Liver (tissue), 9 donors: ENCODE measurements around the gene SP140L. TPM values are rescaled to one million over a fixed set of nuclear protein-coding genes. Genes with fewer than 3 reads are reported as not detected.

ENCODE experiments used
- DNase-seq: peaks from one replicate; pipeline ENCODE4 v3.0.0-alpha.2; 2017; ENCODE audit warnings: low spot score
- H3K27ac ChIP-seq, 2 donors: one replicate each; pipeline ENCODE4 v1.7.0; 2013; ENCODE audit warnings: inconsistent platforms in 2 of 2, low read length in 2 of 2, control low read depth in 1 of 2, low read depth in 1 of 2, mild to moderate bottlenecking in 1 of 2
- H3K27me3 ChIP-seq, 4 donors: one replicate each; pipeline versions ENCODE4 v1.6.1 to v1.7.0; 2013; ENCODE audit warnings: low read length in 3 of 4, inconsistent platforms in 1 of 4, mild to moderate bottlenecking in 1 of 4, moderate library complexity in 1 of 4; ENCODE audit not compliant: control insufficient read depth in 4 of 4, insufficient read depth in 4 of 4
- H3K36me3 ChIP-seq, 4 donors: one replicate each; pipeline versions ENCODE4 v1.6.1 to v1.7.0; 2013; ENCODE audit warnings: low read length in 3 of 4, mild to moderate bottlenecking in 3 of 4, low read depth in 1 of 4, moderate library complexity in 1 of 4; ENCODE audit not compliant: control insufficient read depth in 4 of 4, insufficient read depth in 3 of 4
- H3K4me1 ChIP-seq, 4 donors: one replicate each; pipeline versions ENCODE4 v1.6.1 to v1.7.0; 2013; ENCODE audit warnings: low read length in 3 of 4, mild to moderate bottlenecking in 3 of 4, moderate library complexity in 1 of 4; ENCODE audit not compliant: control insufficient read depth in 4 of 4, insufficient read depth in 4 of 4
- H3K4me3 ChIP-seq, 3 donors: one replicate each; pipeline versions ENCODE4 v1.6.1 to v1.7.0; 2013; ENCODE audit warnings: low read length in 3 of 3, control low read depth in 1 of 3, low read depth in 1 of 3, mild to moderate bottlenecking in 1 of 3
- H3K9ac ChIP-seq, 2 donors: one replicate each; pipeline ENCODE4 v1.7.0; 2013; ENCODE audit warnings: low read length in 2 of 2, mild to moderate bottlenecking in 2 of 2, moderate library complexity in 2 of 2, control low read depth in 1 of 2, low read depth in 1 of 2
- H3K9me3 ChIP-seq, 4 donors: one replicate each; pipeline versions ENCODE4 v1.6.1 to v1.7.0; 2013; ENCODE audit warnings: low read length in 3 of 4; ENCODE audit not compliant: control insufficient read depth in 4 of 4
- EGR1 ChIP-seq, 2 donors: IDR thresholded peaks; 2 replicates each; pipeline ENCODE4 v1.6.1; 2016 to 2018; ENCODE audit warnings: antibody characterized with exemption in 2 of 2, low read depth in 2 of 2
- FOXA1 ChIP-seq: IDR thresholded peaks from 2 replicates; pipeline ENCODE4 v1.6.1; 2016; ENCODE audit warnings: antibody characterized with exemption
- FOXA2 ChIP-seq: IDR thresholded peaks from 2 replicates; pipeline ENCODE4 v1.6.1; 2016; ENCODE audit warnings: antibody characterized with exemption
- GABPA ChIP-seq, 2 donors: IDR thresholded peaks in 1 of 2; conservative IDR thresholded peaks in 1 of 2; 2 replicates each; pipeline ENCODE4 v1.6.1; 2016; ENCODE audit warnings: antibody characterized with exemption in 2 of 2, mild to moderate bottlenecking in 1 of 2, moderate library complexity in 1 of 2
- HNF4A ChIP-seq, 2 donors: conservative IDR thresholded peaks; 2 replicates each; pipeline ENCODE4 v1.6.1; 2016; ENCODE audit warnings: antibody characterized with exemption in 2 of 2, mild to moderate bottlenecking in 2 of 2
- HNF4G ChIP-seq: IDR thresholded peaks from 2 replicates; pipeline ENCODE4 v1.6.1; 2016; ENCODE audit warnings: antibody characterized with exemption
- JUND ChIP-seq, 2 donors: IDR thresholded peaks; 2 replicates each; pipeline ENCODE4 v1.6.1; 2016; ENCODE audit warnings: antibody characterized with exemption in 2 of 2
- NR2F2 ChIP-seq: IDR thresholded peaks from 2 replicates; pipeline ENCODE4 v1.6.1; 2016; ENCODE audit warnings: antibody characterized with exemption
- RAD21 ChIP-seq, 2 donors: IDR thresholded peaks; 2 replicates each; pipeline ENCODE4 v1.6.1; 2016; ENCODE audit warnings: antibody characterized with exemption in 2 of 2, mild to moderate bottlenecking in 2 of 2
- RXRA ChIP-seq, 2 donors: IDR thresholded peaks; 2 replicates each; pipeline ENCODE4 v1.6.1; 2017 to 2018; ENCODE audit warnings: antibody characterized with exemption in 2 of 2, mild to moderate bottlenecking in 1 of 2
- SP1 ChIP-seq: IDR thresholded peaks from 2 replicates; pipeline ENCODE4 v1.6.1; 2018; ENCODE audit warnings: antibody characterized with exemption, mild to moderate bottlenecking
- TAF1 ChIP-seq: conservative IDR thresholded peaks from 2 replicates; pipeline ENCODE4 v1.6.1; 2016; ENCODE audit warnings: antibody characterized with exemption, mild to moderate bottlenecking
- YY1 ChIP-seq: IDR thresholded peaks from 2 replicates; pipeline ENCODE4 v1.6.1; 2016; ENCODE audit warnings: antibody characterized with exemption, mild to moderate bottlenecking
- WGBS: extraction: QIAGEN DNeasy Blood & Tissue Kit; methylation state at CpG from one replicate; pipeline ENCODE4 v1.1.7; 2013; 5-methylcytosine and 5-hydroxymethylcytosine counted together
- polyA plus RNA-seq, 2 donors: library from polyadenylated mRNA; stranded (reverse) in 1 of 2; unstranded in 1 of 2; fragments of 200-250 nt in 1 of 2; fragments of >200 nt in 1 of 2; fragmentation: Nextera tagmentation in 1 of 2; extraction: Ambion mirVana in 1 of 2; gene quantifications; one replicate each; pipeline versions ENCODE4 v1.2.1 to v1.2.3, GENCODE V29; 2013 to 2015
- total RNA-seq, 2 donors: library from RNA; depleted of rRNA; stranded (reverse); fragments of >200 nt; gene quantifications; one replicate each; pipeline ENCODE4 v1.2.3, GENCODE V29; 2014
- TF ChIP-seq, protein P1 (sequence below): IDR thresholded peaks from 2 replicates; pipeline ENCODE4 v1.6.1; 2016; ENCODE audit warnings: antibody characterized with exemption, mild to moderate bottlenecking
- TF ChIP-seq, protein P2 (sequence below): fragments of 150-350 bp; IDR thresholded peaks from 2 replicates; pipeline ENCODE4 v1.5.1; 2017; ENCODE audit warnings: improper control_type of control experiment, low read depth, low read length; ENCODE audit not compliant: missing input control
- TF ChIP-seq, protein P3 (sequence below): IDR thresholded peaks from 2 replicates; pipeline ENCODE4 v1.6.1; 2016; ENCODE audit warnings: antibody characterized with exemption
- donor health status: healthy.
- donor health status: healthy.
- donor health status: healthy.
- donor health status: healthy.
- donor health status: healthy.

The SP140L gene
- total and polyA plus RNA-seq, 4 donors, result 3.1 to 21.5 (median 6.6) TPM

DNA sequence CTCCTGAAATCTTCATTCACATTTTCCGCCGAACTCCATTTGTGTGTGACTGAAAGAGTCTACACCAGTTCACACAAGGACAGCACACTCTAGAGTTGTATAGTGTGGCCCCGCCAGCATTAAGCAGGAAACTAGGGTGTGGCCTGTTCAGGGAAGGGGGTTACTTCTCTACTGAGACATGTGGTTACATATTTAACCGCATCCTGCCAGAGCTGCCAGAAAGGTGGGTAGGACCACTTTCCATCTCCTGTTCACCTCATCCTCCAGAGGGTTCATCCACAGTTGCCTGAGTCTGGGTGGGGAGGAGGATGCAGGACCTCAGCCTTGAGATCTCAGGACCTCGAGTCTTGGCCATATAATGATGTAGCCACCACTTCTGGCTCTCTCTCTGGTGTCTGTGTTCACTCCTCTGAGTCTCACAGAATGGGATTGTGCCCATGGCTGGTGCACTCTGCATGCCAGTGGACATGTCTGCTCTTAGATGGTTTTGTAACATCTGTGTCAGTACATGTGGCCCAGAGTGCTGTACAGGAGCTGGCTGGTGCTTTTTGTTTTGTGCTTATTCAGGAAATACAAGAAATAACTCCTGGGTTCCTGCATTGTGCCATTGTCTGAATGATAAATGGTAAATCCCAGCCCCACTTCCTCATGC is 7.7 kb upstream of the SP140L start:
- H3K36me3 ChIP-seq, result no peaks in the 10 kb centered on the region
- no peak overlapping the region for H3K27ac ChIP-seq
- H3K4me3 ChIP-seq, result no peak overlapping the region
- no peak for DNase-seq
- TF ChIP-seq RXRA (IDR thresholded peaks at IDR 0.05) (no peak), FOXA2 (no peak), GABPA (IDR thresholded peaks at IDR 0.05 in 1 of 2, conservative IDR thresholded peaks at IDR 0.05 in 1 of 2) (no peak), SP1 (no peak), JUND (IDR thresholded peaks at IDR 0.05) (no peak), HNF4G (no peak), FOXA1 (no peak), RAD21 (IDR thresholded peaks at IDR 0.05) (no peak), HNF4A (conservative IDR thresholded peaks at IDR 0.05) (no peak), TAF1 (no peak), NR2F2 (no peak)
- TF ChIP-seq, protein P1, sequence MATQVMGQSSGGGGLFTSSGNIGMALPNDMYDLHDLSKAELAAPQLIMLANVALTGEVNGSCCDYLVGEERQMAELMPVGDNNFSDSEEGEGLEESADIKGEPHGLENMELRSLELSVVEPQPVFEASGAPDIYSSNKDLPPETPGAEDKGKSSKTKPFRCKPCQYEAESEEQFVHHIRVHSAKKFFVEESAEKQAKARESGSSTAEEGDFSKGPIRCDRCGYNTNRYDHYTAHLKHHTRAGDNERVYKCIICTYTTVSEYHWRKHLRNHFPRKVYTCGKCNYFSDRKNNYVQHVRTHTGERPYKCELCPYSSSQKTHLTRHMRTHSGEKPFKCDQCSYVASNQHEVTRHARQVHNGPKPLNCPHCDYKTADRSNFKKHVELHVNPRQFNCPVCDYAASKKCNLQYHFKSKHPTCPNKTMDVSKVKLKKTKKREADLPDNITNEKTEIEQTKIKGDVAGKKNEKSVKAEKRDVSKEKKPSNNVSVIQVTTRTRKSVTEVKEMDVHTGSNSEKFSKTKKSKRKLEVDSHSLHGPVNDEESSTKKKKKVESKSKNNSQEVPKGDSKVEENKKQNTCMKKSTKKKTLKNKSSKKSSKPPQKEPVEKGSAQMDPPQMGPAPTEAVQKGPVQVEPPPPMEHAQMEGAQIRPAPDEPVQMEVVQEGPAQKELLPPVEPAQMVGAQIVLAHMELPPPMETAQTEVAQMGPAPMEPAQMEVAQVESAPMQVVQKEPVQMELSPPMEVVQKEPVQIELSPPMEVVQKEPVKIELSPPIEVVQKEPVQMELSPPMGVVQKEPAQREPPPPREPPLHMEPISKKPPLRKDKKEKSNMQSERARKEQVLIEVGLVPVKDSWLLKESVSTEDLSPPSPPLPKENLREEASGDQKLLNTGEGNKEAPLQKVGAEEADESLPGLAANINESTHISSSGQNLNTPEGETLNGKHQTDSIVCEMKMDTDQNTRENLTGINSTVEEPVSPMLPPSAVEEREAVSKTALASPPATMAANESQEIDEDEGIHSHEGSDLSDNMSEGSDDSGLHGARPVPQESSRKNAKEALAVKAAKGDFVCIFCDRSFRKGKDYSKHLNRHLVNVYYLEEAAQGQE, result no peak
- TF ChIP-seq, protein P2, sequence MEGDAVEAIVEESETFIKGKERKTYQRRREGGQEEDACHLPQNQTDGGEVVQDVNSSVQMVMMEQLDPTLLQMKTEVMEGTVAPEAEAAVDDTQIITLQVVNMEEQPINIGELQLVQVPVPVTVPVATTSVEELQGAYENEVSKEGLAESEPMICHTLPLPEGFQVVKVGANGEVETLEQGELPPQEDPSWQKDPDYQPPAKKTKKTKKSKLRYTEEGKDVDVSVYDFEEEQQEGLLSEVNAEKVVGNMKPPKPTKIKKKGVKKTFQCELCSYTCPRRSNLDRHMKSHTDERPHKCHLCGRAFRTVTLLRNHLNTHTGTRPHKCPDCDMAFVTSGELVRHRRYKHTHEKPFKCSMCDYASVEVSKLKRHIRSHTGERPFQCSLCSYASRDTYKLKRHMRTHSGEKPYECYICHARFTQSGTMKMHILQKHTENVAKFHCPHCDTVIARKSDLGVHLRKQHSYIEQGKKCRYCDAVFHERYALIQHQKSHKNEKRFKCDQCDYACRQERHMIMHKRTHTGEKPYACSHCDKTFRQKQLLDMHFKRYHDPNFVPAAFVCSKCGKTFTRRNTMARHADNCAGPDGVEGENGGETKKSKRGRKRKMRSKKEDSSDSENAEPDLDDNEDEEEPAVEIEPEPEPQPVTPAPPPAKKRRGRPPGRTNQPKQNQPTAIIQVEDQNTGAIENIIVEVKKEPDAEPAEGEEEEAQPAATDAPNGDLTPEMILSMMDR, result no peak
- TF ChIP-seq, protein P3, sequence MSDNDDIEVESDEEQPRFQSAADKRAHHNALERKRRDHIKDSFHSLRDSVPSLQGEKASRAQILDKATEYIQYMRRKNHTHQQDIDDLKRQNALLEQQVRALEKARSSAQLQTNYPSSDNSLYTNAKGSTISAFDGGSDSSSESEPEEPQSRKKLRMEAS, result no peak
- no peak overlapping the region for H3K9ac ChIP-seq
- WGBS, result 78% methylated on average over 5 of the region's 5 CpGs
- peaks cover 0 to 9% (median 4%) of the 10 kb centered on the region in 4 donors for H3K9me3 ChIP-seq
- H3K27me3 ChIP-seq, result no peaks in the 10 kb centered on the region
- no peaks in the 10 kb centered on the region for H3K4me1 ChIP-seq

DNA sequence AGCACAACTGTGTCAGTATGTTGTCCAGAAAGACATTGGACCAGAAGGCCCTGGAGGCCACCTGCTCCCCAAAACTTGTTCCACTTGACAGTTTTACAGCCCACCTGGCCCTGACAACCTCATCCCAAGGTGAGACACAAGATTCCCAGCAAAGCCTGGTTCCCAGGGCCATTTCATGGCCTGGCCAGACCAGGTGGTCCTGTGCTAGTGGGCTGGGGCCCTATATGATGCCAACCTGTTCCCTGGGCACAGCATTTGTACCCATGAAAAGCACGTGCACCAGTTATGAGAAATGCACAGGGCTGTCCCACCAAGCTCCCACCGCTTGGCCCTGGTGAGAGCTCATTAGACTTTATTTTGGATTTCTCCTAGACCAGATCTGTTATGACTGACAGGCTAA is 6.0 kb upstream of the SP140L start:
- peaks cover 0 to 4% (median 0%) of the 10 kb centered on the region in 4 donors for H3K4me1 ChIP-seq
- no peaks in the 10 kb centered on the region for H3K36me3 ChIP-seq
- H3K9ac ChIP-seq, result no peak overlapping the region
- H3K4me3 ChIP-seq, result no peak overlapping the region
- peaks cover 0 to 9% (median 4%) of the 10 kb centered on the region in 4 donors for H3K9me3 ChIP-seq
- no peak for DNase-seq
- no peak overlapping the region for H3K27ac ChIP-seq
- no peaks in the 10 kb centered on the region for H3K27me3 ChIP-seq
- 96% methylated on average over 2 of the region's 2 CpGs for WGBS
- TF ChIP-seq GABPA (IDR thresholded peaks at IDR 0.05 in 1 of 2, conservative IDR thresholded peaks at IDR 0.05 in 1 of 2) (no peak), EGR1 (IDR thresholded peaks at IDR 0.05; ENCODE audit: low read depth in 2 of 2) (no peak), TAF1 (no peak), YY1 (no peak)
- TF ChIP-seq, protein P1, result no peak
